Hematopoietic multipotent progenitor cell treated with erythropoietin and hydrocortisone succinate and interleukin-3 and kit ligand, for 4 days (in vitro differentiated cells): ENCODE data around the gene MIPOL1.
A peak's percentile ranks its signal among the peaks of the same experiment; 100 is the strongest.
"Not testable (repeated sequence)": the region's sequence is repeated elsewhere in the genome, so short reads cannot be mapped to it uniquely, and the experiment has no call there.

Experiments used
- DNase-seq: peaks from one replicate; pipeline ENCODE4 v3.0.0-alpha.2; 2015

Gene MIPOL1

GRCh38 chr14:37187840-37188577, 9.7 kb upstream of the MIPOL1 start:
- not testable (repeated sequence) for DNase-seq

GRCh38 chr14:37189733-37190132, 8.0 kb upstream of the MIPOL1 start:
- not testable (repeated sequence) for DNase-seq

- no peak for DNase-seq
Observed at GRCh38 chr14:37194698-37195097, 3.0 kb upstream of the MIPOL1 start.

GRCh38 chr14:37195327-37195726, 2.4 kb upstream of the MIPOL1 start:
- no peak for DNase-seq

- DNase-seq = no peak
Observed at GRCh38 chr14:37196604-37197420, 925 bp upstream of the MIPOL1 start.

- no peak for DNase-seq
Observed at GRCh38 chr14:37198273-37198598, 499 bp downstream of the MIPOL1 start.

GRCh38 chr14:37198907-37199306, 1.2 kb downstream of the MIPOL1 start:
- DNase-seq = no peak

- no peak for DNase-seq
Observed at GRCh38 chr14:37201724-37202123, 4.0 kb downstream of the MIPOL1 start.

- no peak for DNase-seq
Observed at GRCh38 chr14:37202265-37202664, 4.5 kb downstream of the MIPOL1 start.

- no peak for DNase-seq
Observed at GRCh38 chr14:37202812-37203211, 5.1 kb downstream of the MIPOL1 start.

GRCh38 chr14:37203423-37203822, 5.7 kb downstream of the MIPOL1 start:
- peak; percentile 17 for DNase-seq

GRCh38 chr14:37205623-37206605, 8.2 kb downstream of the MIPOL1 start:
- DNase-seq = not testable (repeated sequence)

- not testable (repeated sequence) for DNase-seq
Observed at GRCh38 chr14:37209617-37210016, 11.9 kb downstream of the MIPOL1 start.

- DNase-seq = no peak
Observed at GRCh38 chr14:37210448-37210847, 12.7 kb downstream of the MIPOL1 start.

- no peak for DNase-seq
Observed at GRCh38 chr14:37213016-37213415, 15.3 kb downstream of the MIPOL1 start.

GRCh38 chr14:37215345-37215744, 17.6 kb downstream of the MIPOL1 start:
- DNase-seq = no peak

- DNase-seq = no peak
Observed at GRCh38 chr14:37221073-37221472, 23.3 kb downstream of the MIPOL1 start.

- DNase-seq = no peak
Observed at GRCh38 chr14:37223947-37224474, 26.3 kb downstream of the MIPOL1 start.

- not testable (repeated sequence) for DNase-seq
Observed at GRCh38 chr14:37225668-37226067, 27.9 kb downstream of the MIPOL1 start.

- DNase-seq = peak; percentile 89
Observed at GRCh38 chr14:37230551-37231194, 32.9 kb downstream of the MIPOL1 start.

- DNase-seq = peak; percentile 74
Observed at GRCh38 chr14:37232907-37233481, 35.3 kb downstream of the MIPOL1 start.

- no peak for DNase-seq
Observed at GRCh38 chr14:37234222-37234621, 36.5 kb downstream of the MIPOL1 start.
